HG03378 (cell line): ENCODE results near the gene SLC23A1.
A peak's percentile ranks its signal among the peaks of the same experiment; 100 is the strongest.
"Not testable (repeated sequence)": the region's sequence is repeated elsewhere in the genome, so short reads cannot be mapped to it uniquely, and the experiment has no call there.

ENCODE experiments used
- ATAC-seq: cut with Tn5 transposase; IDR thresholded peaks from one replicate; pipeline ENCODE4 v1.9.1; 2021; ENCODE audit warnings: mild to moderate bottlenecking, moderate library complexity; ENCODE audit not compliant: unreplicated experiment

The SLC23A1 gene

GRCh38 chr5:139374909-139375308 lies 8.2 kb downstream of the SLC23A1 start:
- no peak for ATAC-seq

GRCh38 chr5:139371482-139372435 lies 11.3 kb downstream of the SLC23A1 start:
- ATAC-seq: no peak

- ATAC-seq: no peak
These were observed 13.9 kb downstream of the SLC23A1 start for GRCh38 chr5:139369181-139369580.

DNA sequence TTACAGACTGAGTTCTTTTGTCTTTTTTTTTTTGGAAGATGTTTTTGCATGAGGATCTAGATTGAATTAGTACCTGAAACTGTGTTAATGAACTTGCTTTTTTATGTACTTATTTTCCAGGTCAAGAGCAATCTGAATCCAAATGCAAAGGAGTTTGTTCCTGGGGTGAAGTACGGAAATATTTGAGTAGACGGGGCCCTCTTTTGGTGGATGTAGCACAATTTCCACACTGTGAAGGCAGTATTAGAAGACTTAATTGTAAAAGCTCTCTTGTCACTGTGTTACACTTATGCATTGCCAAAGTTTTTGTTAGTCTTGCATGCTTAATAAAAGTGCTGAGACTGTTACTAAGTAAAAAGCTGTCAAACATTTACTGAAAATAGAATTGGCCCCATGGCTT lies 14.5 kb downstream of the SLC23A1 start:
- ATAC-seq: no peak

DNA sequence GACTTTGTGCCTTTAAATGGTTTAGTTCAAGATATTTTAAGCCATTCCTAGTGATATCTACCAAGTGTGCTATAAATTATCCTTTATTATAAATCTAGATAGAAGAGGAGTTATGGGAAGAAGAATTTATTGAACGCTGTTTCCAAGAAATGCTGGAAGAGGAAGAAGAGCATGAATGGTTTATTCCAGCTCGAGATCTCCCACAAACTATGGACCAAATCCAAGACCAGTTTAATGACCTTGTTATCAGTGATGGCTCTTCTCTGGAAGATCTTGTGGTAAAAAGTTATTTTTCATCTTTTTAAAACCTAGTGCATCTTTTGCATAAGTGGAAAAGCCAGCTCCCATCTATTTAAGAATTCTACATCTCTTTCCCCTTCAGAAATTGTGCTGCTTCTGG lies 18.6 kb downstream of the SLC23A1 start:
- no peak for ATAC-seq

- no peak for ATAC-seq
These were observed 19.2 kb downstream of the SLC23A1 start for GRCh38 chr5:139363937-139364336.

GRCh38 chr5:139361835-139362429 lies 21.2 kb downstream of the SLC23A1 start:
- no peak for ATAC-seq

DNA sequence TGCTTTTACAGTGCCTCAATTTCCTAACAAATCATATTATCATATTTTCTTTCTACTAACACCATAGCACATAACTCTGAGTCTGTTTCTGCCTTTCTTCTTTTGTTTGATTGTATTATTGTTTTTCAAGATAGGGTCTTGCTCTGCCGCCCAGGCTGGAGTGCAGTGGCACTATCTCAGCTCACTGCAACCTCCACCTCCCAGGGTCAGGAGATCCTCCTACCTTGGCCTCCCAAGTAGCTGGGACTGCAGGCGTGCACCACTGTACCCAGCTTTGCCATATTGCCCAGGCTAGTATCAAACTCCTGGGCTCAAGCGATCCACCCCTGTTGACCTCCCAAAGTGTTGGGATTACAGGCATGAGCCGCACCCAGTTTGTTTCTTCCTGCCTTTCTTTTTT lies 22.7 kb downstream of the SLC23A1 start:
- ATAC-seq: no peak

DNA sequence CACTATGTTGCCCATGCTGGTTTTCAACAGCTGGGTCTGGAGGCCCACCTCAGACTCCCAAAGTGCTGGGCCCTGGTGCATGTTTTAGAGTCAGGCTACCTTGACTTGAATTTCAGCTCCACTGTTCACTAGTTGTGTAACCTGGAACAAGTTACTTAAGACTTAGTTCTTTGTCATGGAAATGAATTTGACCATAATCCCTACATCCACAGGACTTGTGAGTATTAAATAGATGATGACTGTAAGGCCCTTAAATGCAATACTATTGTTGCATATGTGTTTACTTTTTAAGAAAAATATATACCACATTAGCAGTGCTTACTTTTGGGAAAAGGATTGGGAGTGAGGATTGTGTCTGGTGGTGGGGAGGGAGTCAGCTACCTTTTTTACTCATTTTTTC lies 25.0 kb downstream of the SLC23A1 start:
- ATAC-seq: no peak

- ATAC-seq: not testable (repeated sequence)
These were observed 27.2 kb downstream of the SLC23A1 start for GRCh38 chr5:139355900-139356299.

DNA sequence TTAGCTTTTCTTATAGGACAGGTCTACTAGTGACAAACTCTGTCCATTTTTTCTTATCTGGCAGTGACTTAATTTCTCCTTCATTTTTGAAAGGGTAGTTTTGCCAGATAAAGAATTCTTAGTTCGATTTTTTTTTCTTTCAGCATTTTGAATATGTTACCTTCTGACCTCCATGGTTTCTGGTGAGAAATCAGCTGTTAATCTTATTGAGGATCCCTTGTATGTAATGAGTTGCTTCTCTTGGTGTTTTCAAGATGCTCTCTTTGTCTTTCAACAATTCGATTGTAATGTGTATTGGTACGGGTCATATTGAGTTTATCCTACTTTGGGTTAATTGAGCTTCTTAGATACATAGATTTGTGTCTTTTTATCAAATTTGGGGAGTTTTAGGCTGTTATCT lies 28.9 kb downstream of the SLC23A1 start:
- no peak for ATAC-seq

- ATAC-seq: not testable (repeated sequence)
These were observed 35.2 kb downstream of the SLC23A1 start for GRCh38 chr5:139347863-139348262.

DNA sequence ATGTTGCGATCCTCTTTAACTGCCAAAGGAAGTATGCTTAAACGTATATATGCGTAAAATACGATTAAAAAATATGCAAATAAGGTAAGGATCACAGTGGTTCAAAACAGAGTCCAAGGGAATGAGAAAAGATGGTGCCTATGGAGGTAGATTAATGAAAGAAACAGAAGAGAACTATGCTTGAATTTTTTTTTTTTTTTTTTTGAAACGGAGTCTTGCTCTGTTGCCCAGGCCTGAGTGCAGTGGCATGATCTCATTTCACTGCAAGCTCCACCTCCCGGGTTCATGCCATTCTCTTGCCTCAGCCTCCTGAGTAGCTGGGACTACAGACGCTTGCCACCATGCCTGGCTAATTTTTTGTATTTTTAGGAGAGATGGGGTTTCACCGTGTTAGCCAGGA lies 37.7 kb downstream of the SLC23A1 start:
- not testable (repeated sequence) for ATAC-seq

- no peak for ATAC-seq
These were observed 38.9 kb downstream of the SLC23A1 start for GRCh38 chr5:139344177-139344576.

DNA sequence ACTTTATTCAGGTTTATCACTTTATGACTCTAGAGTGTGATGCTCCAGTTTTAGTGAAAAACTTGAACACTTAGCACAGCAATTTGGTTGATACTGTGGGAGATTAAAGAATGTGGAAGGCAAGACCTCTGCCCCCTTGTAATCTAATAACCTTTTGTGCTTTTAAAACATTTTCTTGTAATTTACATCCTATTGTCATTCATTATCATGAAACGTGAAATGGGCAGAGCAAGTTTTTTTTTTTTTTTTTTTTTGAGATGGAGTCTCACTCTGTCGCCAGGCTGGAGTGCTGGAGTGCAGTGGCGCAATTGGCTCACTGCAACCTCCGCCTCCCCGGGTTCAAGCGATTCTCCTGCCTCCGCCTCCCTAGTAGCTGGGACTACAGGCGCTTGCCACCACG lies 39.6 kb downstream of the SLC23A1 start:
- no peak for ATAC-seq

- peak; percentile 15 for ATAC-seq
These were observed 40.7 kb downstream of the SLC23A1 start for GRCh38 chr5:139342423-139342723.

GRCh38 chr5:139341689-139342422 lies 41.2 kb downstream of the SLC23A1 start, which contains the start of gene PAIP2:
Gene PAIP2, plus strand, starts transcription at chr5:139341854. Its CDS starts 21,931 bp downstream, at chr5:139363785.
- peak; percentile 81 for ATAC-seq

DNA sequence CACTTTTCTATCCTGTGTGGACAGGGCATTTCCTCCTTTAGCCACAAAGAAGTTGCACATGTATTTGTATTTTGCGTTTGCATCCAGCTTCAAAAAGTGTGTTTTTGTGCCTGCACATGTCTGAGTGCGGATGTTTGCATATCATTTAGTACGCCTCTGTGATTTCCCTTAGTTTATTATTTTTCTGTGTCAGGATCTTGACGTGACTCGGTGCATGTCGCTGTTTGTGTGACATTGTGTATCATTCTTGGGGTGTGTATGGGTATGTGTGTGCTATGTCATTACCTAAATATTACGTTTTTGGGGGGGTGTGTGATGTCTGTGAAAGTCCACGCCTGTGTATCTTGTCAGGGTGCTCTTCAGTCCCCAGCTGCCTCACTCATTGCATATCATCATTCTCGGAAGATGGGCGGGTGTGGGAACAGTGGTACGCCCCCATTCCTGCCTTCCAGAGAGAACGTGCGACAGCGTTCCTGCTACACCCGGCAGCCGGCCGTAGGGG lies 41.9 kb downstream of the SLC23A1 start:
- no peak for ATAC-seq

DNA sequence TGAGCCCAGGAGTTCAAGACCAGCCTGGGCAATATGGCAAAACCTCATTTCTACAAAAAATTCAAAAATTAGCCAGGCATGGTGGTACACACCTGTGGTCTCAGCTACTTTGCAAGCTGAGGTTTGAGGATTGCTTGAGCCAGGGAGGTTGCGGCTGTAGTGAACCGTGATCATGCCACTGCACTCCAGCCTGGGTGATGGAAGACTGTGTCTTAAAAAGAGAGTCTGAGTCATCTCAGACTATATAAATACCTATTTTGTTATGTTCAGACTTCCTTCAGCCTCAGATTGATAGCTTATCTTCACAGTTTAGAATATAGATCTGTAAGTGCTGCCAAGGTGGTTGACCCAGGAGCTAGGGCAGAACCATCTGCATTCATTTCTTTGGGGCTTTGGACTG lies 43.0 kb downstream of the SLC23A1 start:
- no peak for ATAC-seq

GRCh38 chr5:139335811-139336210 lies 47.3 kb downstream of the SLC23A1 start:
- no peak for ATAC-seq
